SK-N-SH treated with all-trans-retinoic acid at 6 μM for 48 hours (cell line): ENCODE data around the gene CT45A3.

Experiments used
- OSR1 ChIP-seq: fragments of 250-450 bp; sonication (Bioruptor Pico); IDR thresholded peaks from 2 replicates; pipeline ENCODE4 v1.8.0; 2022; ENCODE audit warnings: moderate library complexity, mild to moderate bottlenecking, inconsistent platforms
- TF ChIP-seq, protein P1 (sequence below): fragments of 250-450 bp; sonication (Bioruptor Pico); IDR thresholded peaks from 2 replicates; pipeline ENCODE4 v1.8.0; 2020; ENCODE audit warnings: mild to moderate bottlenecking, moderate library complexity, borderline replicate concordance

DNA sequence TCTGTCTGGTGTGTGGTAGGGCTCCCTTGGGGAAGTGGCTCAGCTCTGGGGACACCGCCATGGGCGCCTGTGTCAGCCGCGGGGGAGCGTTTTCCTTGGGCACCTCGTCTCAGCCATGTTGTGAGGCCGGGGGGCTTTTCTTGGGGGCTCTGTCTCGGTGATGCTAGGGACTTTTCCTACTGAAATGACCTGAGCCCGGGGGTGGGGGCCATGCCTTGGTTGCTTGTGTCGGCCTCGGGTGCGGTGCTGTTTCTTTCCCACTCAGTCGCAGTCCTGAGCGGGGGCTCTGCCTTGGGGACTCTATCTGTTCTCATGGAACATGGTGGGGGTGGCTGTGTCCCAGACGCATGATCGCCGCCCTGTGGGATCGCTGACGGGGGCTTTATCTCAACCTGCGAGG is 54.2 kb downstream of the CT45A3 start:
- TF ChIP-seq OSR1 = no peak
- TF ChIP-seq, protein P1, sequence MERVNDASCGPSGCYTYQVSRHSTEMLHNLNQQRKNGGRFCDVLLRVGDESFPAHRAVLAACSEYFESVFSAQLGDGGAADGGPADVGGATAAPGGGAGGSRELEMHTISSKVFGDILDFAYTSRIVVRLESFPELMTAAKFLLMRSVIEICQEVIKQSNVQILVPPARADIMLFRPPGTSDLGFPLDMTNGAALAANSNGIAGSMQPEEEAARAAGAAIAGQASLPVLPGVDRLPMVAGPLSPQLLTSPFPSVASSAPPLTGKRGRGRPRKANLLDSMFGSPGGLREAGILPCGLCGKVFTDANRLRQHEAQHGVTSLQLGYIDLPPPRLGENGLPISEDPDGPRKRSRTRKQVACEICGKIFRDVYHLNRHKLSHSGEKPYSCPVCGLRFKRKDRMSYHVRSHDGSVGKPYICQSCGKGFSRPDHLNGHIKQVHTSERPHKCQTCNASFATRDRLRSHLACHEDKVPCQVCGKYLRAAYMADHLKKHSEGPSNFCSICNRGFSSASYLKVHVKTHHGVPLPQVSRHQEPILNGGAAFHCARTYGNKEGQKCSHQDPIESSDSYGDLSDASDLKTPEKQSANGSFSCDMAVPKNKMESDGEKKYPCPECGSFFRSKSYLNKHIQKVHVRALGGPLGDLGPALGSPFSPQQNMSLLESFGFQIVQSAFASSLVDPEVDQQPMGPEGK (CRISPR knock-in tag) = no peak
